Liver (tissue), 3 donors: ENCODE measurements around the gene ABHD6.

Experiments
- SP1 ChIP-seq: IDR thresholded peaks from 2 replicates; pipeline ENCODE4 v1.6.1; 2018; ENCODE audit warnings: antibody characterized with exemption, mild to moderate bottlenecking
- TF ChIP-seq, protein P1 (sequence below): fragments of 150-350 bp; IDR thresholded peaks from 2 replicates; pipeline ENCODE4 v1.5.1; 2017; ENCODE audit warnings: improper control_type of control experiment, low read depth, low read length; ENCODE audit not compliant: missing input control
- TF ChIP-seq, protein P2 (sequence below): IDR thresholded peaks from 2 replicates; pipeline ENCODE4 v1.6.1; 2016; ENCODE audit warnings: antibody characterized with exemption
- donor health status: healthy.
- donor health status: healthy.

DNA sequence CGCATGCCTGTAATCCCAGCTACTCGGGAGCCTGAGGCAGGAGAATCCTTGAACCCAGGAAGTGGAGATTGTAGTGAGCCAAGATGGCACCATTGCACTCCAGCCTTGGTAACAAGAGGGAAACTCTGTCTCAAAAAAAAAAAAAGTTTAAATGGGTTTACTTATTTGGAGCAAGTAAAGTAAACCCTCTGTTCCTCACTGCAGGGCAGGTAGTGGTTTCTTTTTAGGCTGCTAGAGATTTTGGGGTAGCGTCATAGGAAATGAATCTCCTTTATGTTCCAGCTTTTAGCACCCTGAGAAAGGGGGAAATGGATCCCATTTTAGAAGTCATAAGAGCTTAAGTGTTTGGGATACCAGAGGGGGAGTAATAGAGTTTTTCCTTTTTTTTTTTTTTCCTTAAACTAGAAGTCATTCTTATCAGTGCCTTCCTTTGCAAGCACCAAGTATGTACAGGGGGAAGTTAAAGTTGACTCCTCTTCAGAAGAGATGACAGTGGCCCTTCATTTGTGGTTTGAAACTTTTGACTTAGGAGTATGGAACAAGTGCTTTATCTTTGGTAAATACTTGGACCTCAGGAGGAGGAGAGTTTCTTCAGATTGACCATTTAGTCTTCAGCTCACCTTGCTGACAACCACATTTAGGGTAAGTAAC lies 103.1 kb downstream of the ABHD6 start:
- TF ChIP-seq, protein P1, sequence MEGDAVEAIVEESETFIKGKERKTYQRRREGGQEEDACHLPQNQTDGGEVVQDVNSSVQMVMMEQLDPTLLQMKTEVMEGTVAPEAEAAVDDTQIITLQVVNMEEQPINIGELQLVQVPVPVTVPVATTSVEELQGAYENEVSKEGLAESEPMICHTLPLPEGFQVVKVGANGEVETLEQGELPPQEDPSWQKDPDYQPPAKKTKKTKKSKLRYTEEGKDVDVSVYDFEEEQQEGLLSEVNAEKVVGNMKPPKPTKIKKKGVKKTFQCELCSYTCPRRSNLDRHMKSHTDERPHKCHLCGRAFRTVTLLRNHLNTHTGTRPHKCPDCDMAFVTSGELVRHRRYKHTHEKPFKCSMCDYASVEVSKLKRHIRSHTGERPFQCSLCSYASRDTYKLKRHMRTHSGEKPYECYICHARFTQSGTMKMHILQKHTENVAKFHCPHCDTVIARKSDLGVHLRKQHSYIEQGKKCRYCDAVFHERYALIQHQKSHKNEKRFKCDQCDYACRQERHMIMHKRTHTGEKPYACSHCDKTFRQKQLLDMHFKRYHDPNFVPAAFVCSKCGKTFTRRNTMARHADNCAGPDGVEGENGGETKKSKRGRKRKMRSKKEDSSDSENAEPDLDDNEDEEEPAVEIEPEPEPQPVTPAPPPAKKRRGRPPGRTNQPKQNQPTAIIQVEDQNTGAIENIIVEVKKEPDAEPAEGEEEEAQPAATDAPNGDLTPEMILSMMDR, result no peak
- TF ChIP-seq, protein P2, sequence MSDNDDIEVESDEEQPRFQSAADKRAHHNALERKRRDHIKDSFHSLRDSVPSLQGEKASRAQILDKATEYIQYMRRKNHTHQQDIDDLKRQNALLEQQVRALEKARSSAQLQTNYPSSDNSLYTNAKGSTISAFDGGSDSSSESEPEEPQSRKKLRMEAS, result no peak
- no peak for TF ChIP-seq SP1
